HepG2 (cell line): ENCODE results near the gene GTF2H4. TPM values are rescaled to one million over a fixed set of nuclear protein-coding genes. Genes with fewer than 3 reads are reported as not detected.

ENCODE experiments used
- IKZF1 ChIP-seq: fragments of 450-650 bp; IDR thresholded peaks from 2 replicates; pipeline ENCODE4 v1.7.1; 2016
- LCORL ChIP-seq, 2 experiments: fragments of 450-650 bp in 1 of 2; sonication (generic) in 1 of 2; formaldehyde crosslinking in 1 of 2; IDR thresholded peaks; 2 replicates each; pipeline versions ENCODE4 v1.5.0 to v1.6.1; 2017 to 2020; ENCODE audit warnings: antibody characterized with exemption in 1 of 2, missing genetic modification reagents in 1 of 2
- PAWR ChIP-seq: sonication (generic); formaldehyde crosslinking; IDR thresholded peaks from 2 replicates; pipeline ENCODE4 v1.4.0; 2020; ENCODE audit warnings: missing genetic modification reagents, mild to moderate bottlenecking, borderline replicate concordance
- PITX1 ChIP-seq: sonication (generic); formaldehyde crosslinking; IDR thresholded peaks from 2 replicates; pipeline ENCODE4 v1.5.1; 2020; ENCODE audit warnings: mild to moderate bottlenecking, missing genetic modification reagents
- SIX1 ChIP-seq: sonication (generic); formaldehyde crosslinking; IDR thresholded peaks from 2 replicates; pipeline ENCODE4 v1.4.0; 2020; ENCODE audit warnings: missing genetic modification reagents, borderline replicate concordance
- SOX6 ChIP-seq, 2 experiments: fragments of 450-650 bp in 1 of 2; sonication (generic) in 1 of 2; formaldehyde crosslinking in 1 of 2; IDR thresholded peaks; 2 replicates each; pipeline versions ENCODE4 v1.4.0 to v1.6.1; 2017 to 2020; ENCODE audit warnings: antibody characterized with exemption in 1 of 2, mild to moderate bottlenecking in 1 of 2, missing genetic modification reagents in 1 of 2
- SPEN ChIP-seq: sonication (generic); formaldehyde crosslinking; IDR thresholded peaks from 2 replicates; pipeline ENCODE4 v1.5.1; 2020; ENCODE audit warnings: low read depth, mild to moderate bottlenecking, missing genetic modification reagents
- TGIF2 ChIP-seq: IDR thresholded peaks from 2 replicates; pipeline ENCODE4 v1.6.1; 2016; ENCODE audit warnings: control low read depth, missing compliant biosample characterization
- ZNF280B ChIP-seq: sonication (generic); formaldehyde crosslinking; IDR thresholded peaks from 2 replicates; pipeline ENCODE4 v1.5.0; 2020; ENCODE audit warnings: missing genetic modification reagents, mild to moderate bottlenecking, borderline replicate concordance
- ZNF724P ChIP-seq: sonication (generic); formaldehyde crosslinking; IDR thresholded peaks from 2 replicates; pipeline ENCODE4 v1.8.0; 2022; ENCODE audit warnings: missing genetic modification reagents, borderline replicate concordance
- ZNF883 ChIP-seq: sonication (generic); formaldehyde crosslinking; IDR thresholded peaks from 2 replicates; pipeline ENCODE4 v1.5.1; 2020; ENCODE audit warnings: mild to moderate bottlenecking, missing genetic modification reagents; ENCODE audit errors: not compliant biosample characterization
- ZNF891 ChIP-seq: sonication (generic); formaldehyde crosslinking; IDR thresholded peaks from 2 replicates; pipeline ENCODE4 v1.5.0; 2020; ENCODE audit warnings: mild to moderate bottlenecking, missing genetic modification reagents
- polyA plus RNA-seq, 8 experiments: library from polyadenylated mRNA; depleted of rRNA in 3 of 8; stranded (reverse) in 7 of 8; unstranded in 1 of 8; fragments of >200 nt; fragmentation: Illumina TruSeq in 4 of 8; extraction: Trizol in 4 of 8; gene quantifications; 2 replicates each; pipeline versions ENCODE4 v1.2.1 to v1.2.3, GENCODE V29; 2011 to 2016; ENCODE audit warnings: low read depth in 4 of 8, missing spikeins in 1 of 8, mixed read lengths in 1 of 8; ENCODE audit not compliant: insufficient read depth in 1 of 8
- total RNA-seq, 5 experiments: library from RNA; depleted of rRNA; stranded (reverse); fragments of >200 nt; fragmentation: Illumina TruSeq; extraction: Trizol; gene quantifications; 2 replicates each; pipeline ENCODE4 v1.2.3, GENCODE V29; 2016; ENCODE audit warnings: low read depth in 1 of 5
- TF ChIP-seq, protein P1 (sequence below): sonication (generic); formaldehyde crosslinking; IDR thresholded peaks from 2 replicates; pipeline ENCODE4 v1.5.0; 2020; ENCODE audit warnings: mild to moderate bottlenecking, missing genetic modification reagents
- TF ChIP-seq, protein P2 (sequence below): sonication (generic); formaldehyde crosslinking; conservative IDR thresholded peaks from 2 replicates; pipeline ENCODE4 v1.8.0; 2022; ENCODE audit warnings: missing genetic modification reagents
- TF ChIP-seq, protein P3 (sequence below): sonication (generic); formaldehyde crosslinking; IDR thresholded peaks from 2 replicates; pipeline ENCODE4 v1.4.0; 2020; ENCODE audit warnings: missing genetic modification reagents, low read depth, mild to moderate bottlenecking, borderline replicate concordance
- TF ChIP-seq, protein P4 (sequence below): sonication (generic); formaldehyde crosslinking; IDR thresholded peaks from 2 replicates; pipeline ENCODE4 v1.4.0; 2020; ENCODE audit warnings: missing genetic modification reagents, borderline replicate concordance

Gene GTF2H4
- total and polyA plus RNA-seq, 2 of the 13 experiments (the other 11 are each of a cell fraction or from before 2014, with no cell fraction given): 15.9 to 49.3 TPM

DNA sequence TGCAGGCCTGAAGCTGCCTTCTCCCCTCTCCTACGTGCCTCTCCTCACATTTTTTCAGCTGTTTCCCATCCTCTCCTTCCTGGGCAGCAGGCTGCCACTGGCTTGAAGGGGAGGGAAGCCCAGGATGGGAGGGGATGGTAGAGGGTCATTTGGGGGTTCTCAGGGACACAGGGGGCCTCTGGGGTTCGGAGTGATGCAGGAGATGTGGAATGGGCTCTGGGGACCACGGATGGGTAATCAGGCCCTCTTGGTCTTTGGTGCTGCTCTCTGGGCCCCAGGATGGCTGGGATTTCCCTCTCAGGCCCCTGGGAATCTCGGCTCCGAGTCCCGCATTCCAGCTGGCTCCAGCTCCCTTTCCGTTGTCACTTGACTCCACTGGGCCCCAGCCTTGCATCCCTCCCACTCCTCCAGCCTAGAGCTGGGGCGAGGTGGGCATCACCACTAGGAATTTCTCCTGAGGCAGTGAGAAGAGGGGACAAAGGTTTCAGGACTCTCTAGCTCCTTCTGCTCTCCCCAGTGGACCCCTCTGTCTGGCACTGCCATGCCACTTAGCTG, 25.7 kb upstream of the GTF2H4 start (continued):
- TF ChIP-seq, protein P1, sequence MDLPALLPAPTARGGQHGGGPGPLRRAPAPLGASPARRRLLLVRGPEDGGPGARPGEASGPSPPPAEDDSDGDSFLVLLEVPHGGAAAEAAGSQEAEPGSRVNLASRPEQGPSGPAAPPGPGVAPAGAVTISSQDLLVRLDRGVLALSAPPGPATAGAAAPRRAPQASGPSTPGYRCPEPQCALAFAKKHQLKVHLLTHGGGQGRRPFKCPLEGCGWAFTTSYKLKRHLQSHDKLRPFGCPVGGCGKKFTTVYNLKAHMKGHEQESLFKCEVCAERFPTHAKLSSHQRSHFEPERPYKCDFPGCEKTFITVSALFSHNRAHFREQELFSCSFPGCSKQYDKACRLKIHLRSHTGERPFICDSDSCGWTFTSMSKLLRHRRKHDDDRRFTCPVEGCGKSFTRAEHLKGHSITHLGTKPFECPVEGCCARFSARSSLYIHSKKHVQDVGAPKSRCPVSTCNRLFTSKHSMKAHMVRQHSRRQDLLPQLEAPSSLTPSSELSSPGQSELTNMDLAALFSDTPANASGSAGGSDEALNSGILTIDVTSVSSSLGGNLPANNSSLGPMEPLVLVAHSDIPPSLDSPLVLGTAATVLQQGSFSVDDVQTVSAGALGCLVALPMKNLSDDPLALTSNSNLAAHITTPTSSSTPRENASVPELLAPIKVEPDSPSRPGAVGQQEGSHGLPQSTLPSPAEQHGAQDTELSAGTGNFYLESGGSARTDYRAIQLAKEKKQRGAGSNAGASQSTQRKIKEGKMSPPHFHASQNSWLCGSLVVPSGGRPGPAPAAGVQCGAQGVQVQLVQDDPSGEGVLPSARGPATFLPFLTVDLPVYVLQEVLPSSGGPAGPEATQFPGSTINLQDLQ (CRISPR knock-in tag): no peak
- TF ChIP-seq ZNF724P (CRISPR knock-in tag) (0 out of 2 replicates have a peak, but pooled peaks have one; percentile 71), SIX1 (CRISPR knock-in tag) (no peak), TGIF2 (CRISPR knock-in tag) (no peak), ZNF280B (0 out of 2 replicates have a peak, but pooled peaks have one; percentile 45), SPEN (no peak; the same call in 1 of the 2 replicates), SOX6 (IDR thresholded peaks at IDR 0.05) (no peak), SOX6 (CRISPR knock-in tag; IDR thresholded peaks at IDR 0.05) (no peak), PITX1 (no peak), ZNF891 (CRISPR knock-in tag) (no peak; the same call in 1 of the 2 replicates), ZNF883 (CRISPR knock-in tag) (peak; percentile 23), LCORL (IDR thresholded peaks at IDR 0.05) (no peak), LCORL (CRISPR knock-in tag; IDR thresholded peaks at IDR 0.05) (peak; percentile 62), IKZF1 (no peak), PAWR (CRISPR knock-in tag) (no peak)
- TF ChIP-seq, protein P2, sequence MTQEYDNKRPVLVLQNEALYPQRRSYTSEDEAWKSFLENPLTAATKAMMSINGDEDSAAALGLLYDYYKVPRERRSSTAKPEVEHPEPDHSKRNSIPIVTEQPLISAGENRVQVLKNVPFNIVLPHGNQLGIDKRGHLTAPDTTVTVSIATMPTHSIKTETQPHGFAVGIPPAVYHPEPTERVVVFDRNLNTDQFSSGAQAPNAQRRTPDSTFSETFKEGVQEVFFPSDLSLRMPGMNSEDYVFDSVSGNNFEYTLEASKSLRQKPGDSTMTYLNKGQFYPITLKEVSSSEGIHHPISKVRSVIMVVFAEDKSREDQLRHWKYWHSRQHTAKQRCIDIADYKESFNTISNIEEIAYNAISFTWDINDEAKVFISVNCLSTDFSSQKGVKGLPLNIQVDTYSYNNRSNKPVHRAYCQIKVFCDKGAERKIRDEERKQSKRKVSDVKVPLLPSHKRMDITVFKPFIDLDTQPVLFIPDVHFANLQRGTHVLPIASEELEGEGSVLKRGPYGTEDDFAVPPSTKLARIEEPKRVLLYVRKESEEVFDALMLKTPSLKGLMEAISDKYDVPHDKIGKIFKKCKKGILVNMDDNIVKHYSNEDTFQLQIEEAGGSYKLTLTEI (CRISPR knock-in tag): no peak
- TF ChIP-seq, protein P3, sequence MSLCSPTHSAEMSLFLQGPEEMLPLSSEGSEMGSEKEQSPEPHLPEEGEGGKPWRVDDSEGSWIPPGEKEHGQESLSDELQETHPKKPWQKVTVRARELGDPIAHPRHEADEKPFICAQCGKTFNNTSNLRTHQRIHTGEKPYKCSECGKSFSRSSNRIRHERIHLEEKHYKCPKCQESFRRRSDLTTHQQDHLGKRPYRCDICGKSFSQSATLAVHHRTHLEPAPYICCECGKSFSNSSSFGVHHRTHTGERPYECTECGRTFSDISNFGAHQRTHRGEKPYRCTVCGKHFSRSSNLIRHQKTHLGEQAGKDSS (CRISPR knock-in tag): no peak
- TF ChIP-seq, protein P4, sequence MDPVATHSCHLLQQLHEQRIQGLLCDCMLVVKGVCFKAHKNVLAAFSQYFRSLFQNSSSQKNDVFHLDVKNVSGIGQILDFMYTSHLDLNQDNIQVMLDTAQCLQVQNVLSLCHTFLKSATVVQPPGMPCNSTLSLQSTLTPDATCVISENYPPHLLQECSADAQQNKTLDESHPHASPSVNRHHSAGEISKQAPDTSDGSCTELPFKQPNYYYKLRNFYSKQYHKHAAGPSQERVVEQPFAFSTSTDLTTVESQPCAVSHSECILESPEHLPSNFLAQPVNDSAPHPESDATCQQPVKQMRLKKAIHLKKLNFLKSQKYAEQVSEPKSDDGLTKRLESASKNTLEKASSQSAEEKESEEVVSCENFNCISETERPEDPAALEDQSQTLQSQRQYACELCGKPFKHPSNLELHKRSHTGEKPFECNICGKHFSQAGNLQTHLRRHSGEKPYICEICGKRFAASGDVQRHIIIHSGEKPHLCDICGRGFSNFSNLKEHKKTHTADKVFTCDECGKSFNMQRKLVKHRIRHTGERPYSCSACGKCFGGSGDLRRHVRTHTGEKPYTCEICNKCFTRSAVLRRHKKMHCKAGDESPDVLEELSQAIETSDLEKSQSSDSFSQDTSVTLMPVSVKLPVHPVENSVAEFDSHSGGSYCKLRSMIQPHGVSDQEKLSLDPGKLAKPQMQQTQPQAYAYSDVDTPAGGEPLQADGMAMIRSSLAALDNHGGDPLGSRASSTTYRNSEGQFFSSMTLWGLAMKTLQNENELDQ (CRISPR knock-in tag): no peak
